ENCODE results near the gene DCAKD.

DNA sequence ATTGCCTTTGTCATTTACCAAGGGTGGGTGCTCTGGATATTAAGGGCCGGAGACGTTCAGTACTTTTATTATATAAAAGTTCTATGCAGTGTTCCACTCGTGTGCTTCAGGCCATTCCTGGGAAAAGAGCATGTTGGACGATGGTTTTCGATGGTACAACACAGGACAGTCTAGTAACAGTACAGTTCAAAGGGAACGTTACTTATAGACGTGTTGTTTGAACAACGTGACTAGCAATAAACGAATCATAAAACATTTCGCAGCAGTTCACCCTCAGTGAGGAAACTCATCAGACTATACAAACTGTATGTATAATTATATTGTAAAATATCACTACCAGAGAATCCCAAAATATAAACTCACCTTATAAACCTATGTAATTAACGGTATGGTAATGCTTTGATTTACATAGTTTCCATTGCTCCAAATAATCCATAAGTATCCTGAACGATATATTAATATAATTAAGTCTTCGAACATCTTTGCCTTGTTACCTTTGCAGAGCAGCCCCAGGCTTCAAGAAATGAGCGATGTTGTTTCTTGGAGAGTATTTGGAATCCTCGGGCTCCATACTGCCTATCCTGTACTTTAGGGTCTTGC, 10.3 kb upstream of the DCAKD start:
- TF ChIP-seq, protein P1, sequence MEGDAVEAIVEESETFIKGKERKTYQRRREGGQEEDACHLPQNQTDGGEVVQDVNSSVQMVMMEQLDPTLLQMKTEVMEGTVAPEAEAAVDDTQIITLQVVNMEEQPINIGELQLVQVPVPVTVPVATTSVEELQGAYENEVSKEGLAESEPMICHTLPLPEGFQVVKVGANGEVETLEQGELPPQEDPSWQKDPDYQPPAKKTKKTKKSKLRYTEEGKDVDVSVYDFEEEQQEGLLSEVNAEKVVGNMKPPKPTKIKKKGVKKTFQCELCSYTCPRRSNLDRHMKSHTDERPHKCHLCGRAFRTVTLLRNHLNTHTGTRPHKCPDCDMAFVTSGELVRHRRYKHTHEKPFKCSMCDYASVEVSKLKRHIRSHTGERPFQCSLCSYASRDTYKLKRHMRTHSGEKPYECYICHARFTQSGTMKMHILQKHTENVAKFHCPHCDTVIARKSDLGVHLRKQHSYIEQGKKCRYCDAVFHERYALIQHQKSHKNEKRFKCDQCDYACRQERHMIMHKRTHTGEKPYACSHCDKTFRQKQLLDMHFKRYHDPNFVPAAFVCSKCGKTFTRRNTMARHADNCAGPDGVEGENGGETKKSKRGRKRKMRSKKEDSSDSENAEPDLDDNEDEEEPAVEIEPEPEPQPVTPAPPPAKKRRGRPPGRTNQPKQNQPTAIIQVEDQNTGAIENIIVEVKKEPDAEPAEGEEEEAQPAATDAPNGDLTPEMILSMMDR (IDR thresholded peaks at IDR 0.05 in 2 of 3, conservative IDR thresholded peaks at IDR 0.05 in 1 of 3; ENCODE audit: control insufficient read depth in 2 of 3, extremely low read depth in 1 of 3, insufficient read depth in 1 of 3, low read depth in 3 of 3, low read length in 3 of 3) = no peak
- no peak for TF ChIP-seq TARDBP (IDR thresholded peaks at IDR 0.05; ENCODE audit: borderline replicate concordance)
